GM12878 (cell line): ENCODE results near the gene KATNB1. TPM values are rescaled to one million over a fixed set of nuclear protein-coding genes. Genes with fewer than 3 reads are reported as not detected.

Experiments used
- ATAC-seq: fragments of 200-7000 bp; cut with Tn5 transposase; 3 replicates; pipeline ENCODE4 v1.9.1; 2020; ENCODE audit warnings: mild to moderate bottlenecking, moderate library complexity
- BruUV-seq: library from RNA; stranded (reverse); fragments of 400-500 nt; replicated peaks from 2 replicates; lab custom pipeline; 2021; lab: Mats Ljungman, UMichigan
- CTCF ChIA-PET: fragments of 300-600 bp; sonication (Branson Sonifier 250); formaldehyde crosslinking; extraction: SDS; loops from one replicate; lab custom pipeline; 2021; ENCODE audit warnings: inconsistent platforms; lab: Yijun Ruan, JAX
- POLR2A ChIA-PET: fragments of 350-600 bp; formaldehyde crosslinking; extraction: SDS; loops from one replicate; lab custom pipeline; 2021; ENCODE audit warnings: inconsistent platforms; lab: Charles Lee
- RAD21 ChIA-PET: fragments of 300-600 bp; sonication (Branson Sonifier 250); formaldehyde crosslinking; loops from one replicate; lab custom pipeline; 2023; ENCODE audit warnings: antibody characterized with exemption; ENCODE audit not compliant: unreplicated experiment; lab: Charles Lee
- SMC1A ChIA-PET: fragments of 300-600 bp; sonication (Branson Sonifier 250); formaldehyde crosslinking; loops from one replicate; lab custom pipeline; 2023; ENCODE audit not compliant: unreplicated experiment, uncharacterized antibody; lab: Charles Lee
- DNase-seq: peaks from one replicate; pipeline ENCODE4 v3.0.0-alpha.2; 2011; ENCODE audit warnings: low read depth, low spot score
- FAIRE-seq: peaks from 3 replicates; lab custom pipeline; 2011; peaks lifted over from hg19 to GRCh38; lab: Jason Lieb, UNC
- H2AFZ ChIP-seq: 2 replicates; pipeline ENCODE4 v1.6.0; 2011; ENCODE audit warnings: low read depth, low read length, control low read depth; ENCODE audit not compliant: control insufficient read depth
- H3K27ac ChIP-seq: 2 replicates; pipeline ENCODE4 v1.5.1; 2011; ENCODE audit warnings: control low read depth; ENCODE audit not compliant: control insufficient read depth, insufficient read depth
- H3K27me3 ChIP-seq, 2 experiments: replicated peaks in 1 of 2; 2 replicates each; pipeline versions ENCODE4 v1.6.0 to v1.6.1; 2011; ENCODE audit warnings: low read length in 1 of 2; ENCODE audit not compliant: control insufficient read depth in 2 of 2, insufficient read depth in 2 of 2
- H3K36me3 ChIP-seq, 2 experiments: 2 replicates each; pipeline ENCODE4 v1.5.1; 2011; ENCODE audit warnings: low read length in 1 of 2; ENCODE audit not compliant: control insufficient read depth in 2 of 2, insufficient read depth in 2 of 2
- H3K4me1 ChIP-seq: 2 replicates; pipeline ENCODE4 v1.6.1; 2011; ENCODE audit warnings: mild to moderate bottlenecking, low read length, moderate library complexity, mixed read lengths; ENCODE audit not compliant: control insufficient read depth, insufficient read depth
- H3K4me2 ChIP-seq: 2 replicates; pipeline ENCODE4 v1.6.0; 2011; ENCODE audit warnings: control low read depth; ENCODE audit not compliant: control insufficient read depth, insufficient read depth
- H3K4me3 ChIP-seq: fragments of 200-600 bp; sonication (generic); 2 replicates; pipeline ENCODE4 v1.5.1; 2016
- H3K79me2 ChIP-seq: 2 replicates; pipeline ENCODE4 v1.6.0; 2011; ENCODE audit warnings: low read length; ENCODE audit not compliant: control insufficient read depth, insufficient read depth
- H3K9ac ChIP-seq: 2 replicates; pipeline ENCODE4 v1.8.0; 2011; ENCODE audit warnings: low read length, control low read depth, mixed read lengths; ENCODE audit not compliant: control insufficient read depth, insufficient read depth
- H3K9me3 ChIP-seq: replicated peaks from 3 replicates; pipeline ENCODE4 v1.5.1; 2011; ENCODE audit warnings: mild to moderate bottlenecking, low read length; ENCODE audit not compliant: control insufficient read depth, insufficient read depth
- H4K20me1 ChIP-seq: 2 replicates; pipeline ENCODE4 v1.6.0; 2011; ENCODE audit not compliant: control insufficient read depth, insufficient read depth
- BCL3 ChIP-seq: IDR thresholded peaks from 2 replicates; pipeline ENCODE4 v1.6.1; 2011; ENCODE audit warnings: borderline replicate concordance, low read depth, mild to moderate bottlenecking, moderate library complexity, low read length; ENCODE audit not compliant: insufficient read depth, poor library complexity, severe bottlenecking
- BCLAF1 ChIP-seq: fragments of 450-650 bp; IDR thresholded peaks from 2 replicates; pipeline ENCODE4 v1.6.1; 2017; ENCODE audit warnings: antibody characterized with exemption, mild to moderate bottlenecking, moderate library complexity
- BHLHE40 ChIP-seq, 2 experiments: fragments of 450-650 bp in 1 of 2; IDR thresholded peaks; 2 replicates each; pipeline ENCODE4 v1.6.1; 2011 to 2017; ENCODE audit warnings: low read depth in 2 of 2, borderline replicate concordance in 1 of 2, improper control_type of control experiment in 1 of 2, low read length in 1 of 2, mild to moderate bottlenecking in 1 of 2
- HDAC6 ChIP-seq: fragments of 200-600 bp; sonication (generic); IDR thresholded peaks from one replicate; pipeline ENCODE4 v1.8.0; 2017; ENCODE audit warnings: antibody characterized with exemption; ENCODE audit not compliant: unreplicated experiment
- NRF1 ChIP-seq: conservative IDR thresholded peaks from 2 replicates; pipeline ENCODE4 v1.6.1; 2011; ENCODE audit warnings: mild to moderate bottlenecking, low read depth, low read length, improper control_type of control experiment
- SMAD1 ChIP-seq: fragments of 450-650 bp; IDR thresholded peaks from 2 replicates; pipeline ENCODE4 v1.6.1; 2018; ENCODE audit warnings: mild to moderate bottlenecking, low read depth; ENCODE audit not compliant: partially characterized antibody
- WRNIP1 ChIP-seq: IDR thresholded peaks from 2 replicates; pipeline ENCODE4 v1.6.1; 2011; ENCODE audit warnings: low read depth, low read length, improper control_type of control experiment, borderline replicate concordance
- ZNF384 ChIP-seq: IDR thresholded peaks from 2 replicates; pipeline ENCODE4 v1.6.1; 2012; ENCODE audit warnings: low read depth, mild to moderate bottlenecking, low read length, improper control_type of control experiment, borderline replicate concordance
- WGBS: methylation state at CpG from one replicate; pipeline ENCODE4 v1.1.6; 2016; ENCODE audit warnings: low lambda C conversion rate; ENCODE audit not compliant: insufficient replicate concordance, insufficient coverage; ENCODE audit errors: missing lambda C conversion rate; 5-methylcytosine and 5-hydroxymethylcytosine counted together
- in situ Hi-C: fragments of 300-500 bp; cut with MboI; formaldehyde crosslinking; loops from 9 replicates; pipeline ENCODE4 v1.14.3; 2018; ENCODE audit warnings: mixed read lengths
- intact Hi-C: fragments of 100-400 bp; cut with micrococcal nuclease; formaldehyde crosslinking; loops from one replicate; pipeline ENCODE4 v1.14.2; 2022; ENCODE audit not compliant: unreplicated experiment
- polyA plus RNA-seq, 11 experiments: library from polyadenylated mRNA; depleted of rRNA in 4 of 11; unstranded in 6 of 11; stranded (reverse) in 5 of 11; fragments of >200 nt; fragmentation: Nextera tagmentation in 4 of 11; fragmentation: Illumina TruSeq in 1 of 11; extraction: Ambion mirVana in 4 of 11; extraction: Trizol in 1 of 11; gene quantifications; 1 replicate in 1 of 11; 2 replicates in 10 of 11; pipeline versions ENCODE4 v1.2.1 to v1.2.3, GENCODE V29; 2011 to 2016; ENCODE audit warnings: inconsistent platforms in 2 of 11, missing spikeins in 2 of 11, low read depth in 1 of 11
- total RNA-seq, 4 experiments: library from RNA; depleted of rRNA in 3 of 4; stranded (reverse); fragments of >200 nt in 3 of 4; fragmentation: Illumina TruSeq in 1 of 4; extraction: Trizol in 1 of 4; gene quantifications; 2 replicates each; pipeline versions ENCODE4 v1.2.1 to v1.2.3, GENCODE V29; 2013 to 2021
- TF ChIP-seq, protein P1 (sequence below): IDR thresholded peaks from 2 replicates; pipeline ENCODE4 v1.6.1; 2012; ENCODE audit warnings: improper control_type of control experiment, low read depth, low read length; ENCODE audit not compliant: insufficient replicate concordance

The KATNB1 gene
- total and polyA plus RNA-seq, 10 of the 15 experiments (the other 5 are each of a cell fraction or from before 2014, with no cell fraction given), result 0.71 to 46.5 (median 19.5) TPM

- H3K27me3 ChIP-seq, result no peaks in the 10 kb centered on the region
- ChIA-PET CTCF (no interaction called here), RAD21 (no interaction called here), POLR2A (no interaction called here), SMC1A (no interaction called here)
- BruUV-seq, result no TSS peak
- H3K9me3 ChIP-seq, result no peaks in the 10 kb centered on the region
- TF ChIP-seq BCL3, result no peak
- TF ChIP-seq, protein P1, sequence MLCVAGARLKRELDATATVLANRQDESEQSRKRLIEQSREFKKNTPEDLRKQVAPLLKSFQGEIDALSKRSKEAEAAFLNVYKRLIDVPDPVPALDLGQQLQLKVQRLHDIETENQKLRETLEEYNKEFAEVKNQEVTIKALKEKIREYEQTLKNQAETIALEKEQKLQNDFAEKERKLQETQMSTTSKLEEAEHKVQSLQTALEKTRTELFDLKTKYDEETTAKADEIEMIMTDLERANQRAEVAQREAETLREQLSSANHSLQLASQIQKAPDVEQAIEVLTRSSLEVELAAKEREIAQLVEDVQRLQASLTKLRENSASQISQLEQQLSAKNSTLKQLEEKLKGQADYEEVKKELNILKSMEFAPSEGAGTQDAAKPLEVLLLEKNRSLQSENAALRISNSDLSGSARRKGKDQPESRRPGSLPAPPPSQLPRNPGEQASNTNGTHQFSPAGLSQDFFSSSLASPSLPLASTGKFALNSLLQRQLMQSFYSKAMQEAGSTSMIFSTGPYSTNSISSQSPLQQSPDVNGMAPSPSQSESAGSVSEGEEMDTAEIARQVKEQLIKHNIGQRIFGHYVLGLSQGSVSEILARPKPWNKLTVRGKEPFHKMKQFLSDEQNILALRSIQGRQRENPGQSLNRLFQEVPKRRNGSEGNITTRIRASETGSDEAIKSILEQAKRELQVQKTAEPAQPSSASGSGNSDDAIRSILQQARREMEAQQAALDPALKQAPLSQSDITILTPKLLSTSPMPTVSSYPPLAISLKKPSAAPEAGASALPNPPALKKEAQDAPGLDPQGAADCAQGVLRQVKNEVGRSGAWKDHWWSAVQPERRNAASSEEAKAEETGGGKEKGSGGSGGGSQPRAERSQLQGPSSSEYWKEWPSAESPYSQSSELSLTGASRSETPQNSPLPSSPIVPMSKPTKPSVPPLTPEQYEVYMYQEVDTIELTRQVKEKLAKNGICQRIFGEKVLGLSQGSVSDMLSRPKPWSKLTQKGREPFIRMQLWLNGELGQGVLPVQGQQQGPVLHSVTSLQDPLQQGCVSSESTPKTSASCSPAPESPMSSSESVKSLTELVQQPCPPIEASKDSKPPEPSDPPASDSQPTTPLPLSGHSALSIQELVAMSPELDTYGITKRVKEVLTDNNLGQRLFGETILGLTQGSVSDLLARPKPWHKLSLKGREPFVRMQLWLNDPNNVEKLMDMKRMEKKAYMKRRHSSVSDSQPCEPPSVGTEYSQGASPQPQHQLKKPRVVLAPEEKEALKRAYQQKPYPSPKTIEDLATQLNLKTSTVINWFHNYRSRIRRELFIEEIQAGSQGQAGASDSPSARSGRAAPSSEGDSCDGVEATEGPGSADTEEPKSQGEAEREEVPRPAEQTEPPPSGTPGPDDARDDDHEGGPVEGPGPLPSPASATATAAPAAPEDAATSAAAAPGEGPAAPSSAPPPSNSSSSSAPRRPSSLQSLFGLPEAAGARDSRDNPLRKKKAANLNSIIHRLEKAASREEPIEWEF, result no peak
- no peak for TF ChIP-seq WRNIP1
- TF ChIP-seq BCLAF1, result no peak
- no peak for TF ChIP-seq SMAD1
- no peak for TF ChIP-seq BHLHE40 (IDR thresholded peaks at IDR 0.05; ENCODE audit: borderline replicate concordance in 1 of 2, low read depth in 2 of 2, low read length in 1 of 2)
- no peak for TF ChIP-seq HDAC6
- no peak for TF ChIP-seq ZNF384
- TF ChIP-seq NRF1, result no peak
- in situ Hi-C loops, result no loop called here
- no peak overlapping the region for H3K4me2 ChIP-seq
- DNase-seq (no peak), FAIRE-seq (no peak), ATAC-seq (no peak)
- no peak overlapping the region for H3K9ac ChIP-seq
- no peaks in the 10 kb centered on the region for H3K79me2 ChIP-seq
- H3K4me3 ChIP-seq, result no peak overlapping the region
- H3K36me3 ChIP-seq, result no peaks in the 10 kb centered on the region; a peak in 2 of 4 replicates
- H3K4me1 ChIP-seq, result no peaks in the 10 kb centered on the region
- WGBS, result 85% methylated on average over 32 of the region's 32 CpGs
- intact Hi-C loops, result no loop called here
- no peak overlapping the region for H3K27ac ChIP-seq
- H4K20me1 ChIP-seq, result no peaks in the 10 kb centered on the region
- H2AFZ ChIP-seq, result no peak overlapping the region
These were observed 18.1 kb downstream of the KATNB1 start for GRCh38 chr16:57753448-57754353.
